Caco-2 (cell line): Measurements from ENCODE around the gene CD300C. TPM values are rescaled to one million over a fixed set of nuclear protein-coding genes. Genes with fewer than 3 reads are reported as not detected.

Source experiments
- BruUV-seq: library from RNA; stranded (reverse); fragments of 400-500 nt; replicated peaks from 2 replicates; lab custom pipeline; 2021; lab: Mats Ljungman, UMichigan
- CTCF ChIA-PET: fragments of 300-600 bp; sonication (Branson Sonifier 250); formaldehyde crosslinking; loops from one replicate; lab custom pipeline; 2022; ENCODE audit warnings: antibody characterized with exemption; lab: Charles Lee
- POLR2A ChIA-PET: fragments of 300-600 bp; sonication (Branson Sonifier 250); formaldehyde crosslinking; loops from one replicate; lab custom pipeline; 2022; ENCODE audit warnings: antibody characterized with exemption; lab: Charles Lee
- DNase-seq, 2 experiments: peaks; one replicate each; pipeline versions ENCODE4 v3.0.0 to v3.0.0-alpha.2; 2020 to 2022
- H3K27me3 ChIP-seq: replicated peaks from 2 replicates; pipeline ENCODE4 v1.6.0; 2011; ENCODE audit warnings: low read length; ENCODE audit not compliant: control insufficient read depth, insufficient read depth
- H3K36me3 ChIP-seq: 2 replicates; pipeline ENCODE4 v1.5.1; 2011; ENCODE audit warnings: low read length; ENCODE audit not compliant: control insufficient read depth, insufficient read depth
- H3K4me1 ChIP-seq: fragments of 250-450 bp; sonication (Bioruptor Pico); 2 replicates; pipeline ENCODE4 v1.5.1; 2020; ENCODE audit warnings: mild to moderate bottlenecking
- H3K4me3 ChIP-seq: 2 replicates; pipeline ENCODE4 v1.5.1; 2011; ENCODE audit warnings: low read depth, mild to moderate bottlenecking, control low read depth, low read length
- H3K9me3 ChIP-seq: fragments of 250-450 bp; sonication (Bioruptor Pico); 2 replicates; pipeline ENCODE4 v1.5.1; 2020; ENCODE audit warnings: mild to moderate bottlenecking, moderate library complexity
- H3K27ac Mint-ChIP-seq: one replicate; pipeline ENCODE4 v1.8.0; 2022; ENCODE audit warnings: mixed read lengths; ENCODE audit not compliant: unreplicated experiment
- H3K27me3 Mint-ChIP-seq: one replicate; pipeline ENCODE4 v1.8.0; 2022; ENCODE audit warnings: mixed read lengths; ENCODE audit not compliant: insufficient read depth, unreplicated experiment
- H3K36me3 Mint-ChIP-seq: one replicate; pipeline ENCODE4 v1.8.0; 2022; ENCODE audit warnings: mild to moderate bottlenecking, mixed read lengths; ENCODE audit not compliant: insufficient read depth, unreplicated experiment
- H3K4me1 Mint-ChIP-seq: one replicate; pipeline ENCODE4 v1.8.0; 2022; ENCODE audit warnings: low read depth, mixed read lengths; ENCODE audit not compliant: unreplicated experiment
- H3K4me3 Mint-ChIP-seq: one replicate; pipeline ENCODE4 v1.8.0; 2022; ENCODE audit warnings: mild to moderate bottlenecking, moderate library complexity, mixed read lengths; ENCODE audit not compliant: unreplicated experiment
- H3K9me3 Mint-ChIP-seq: one replicate; pipeline ENCODE4 v1.8.0; 2022; ENCODE audit warnings: mixed read lengths; ENCODE audit not compliant: unreplicated experiment
- intact Hi-C: fragments of 100-400 bp; cut with micrococcal nuclease; formaldehyde crosslinking; loops from one replicate; pipeline ENCODE4 v1.10.0; 2022; ENCODE audit not compliant: unreplicated experiment
- total RNA-seq: library from RNA; stranded (reverse); gene quantifications from 2 replicates; pipeline ENCODE4 v1.2.3, GENCODE V29; 2022
- TF ChIP-seq, protein P1 (sequence below), 2 experiments: fragments of 200-600 bp in 1 of 2; IDR thresholded peaks; 1 replicate in 1 of 2; 2 replicates in 1 of 2; pipeline versions ENCODE4 v1.5.1 to v1.8.0; 2011 to 2022; ENCODE audit warnings: antibody characterized with exemption in 1 of 2, control low read depth in 1 of 2, inconsistent platforms in 1 of 2, low read depth in 1 of 2, low read length in 1 of 2, mild to moderate bottlenecking in 1 of 2, moderate library complexity in 1 of 2; ENCODE audit not compliant: insufficient read depth in 1 of 2, severe bottlenecking in 1 of 2, unreplicated experiment in 1 of 2

The CD300C gene
- total RNA-seq, 1 experiment from 2014 or later = not detected

DNA sequence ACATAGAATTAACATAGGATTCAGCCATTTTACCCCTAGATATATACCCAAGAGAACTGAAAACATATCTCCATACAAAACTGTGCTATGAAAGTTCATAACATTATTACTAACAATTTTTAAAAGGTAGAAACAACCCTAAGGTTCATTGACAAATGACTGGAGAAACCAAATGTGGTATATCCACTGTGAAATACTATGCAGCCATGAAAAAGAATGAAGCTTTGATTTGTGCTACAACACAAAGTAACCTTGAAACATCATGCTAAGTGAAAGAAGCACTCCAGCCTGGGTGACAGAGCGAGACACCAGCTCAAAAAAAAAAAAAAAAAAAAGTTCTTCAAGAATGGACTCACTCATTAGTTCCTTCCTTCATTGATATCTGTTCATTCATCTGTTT lies 45.6 kb upstream of the CD300C start:
- POLR2A ChIA-PET = no interaction called here
- Mint-ChIP-seq H3K4me3 (no peak overlapping the region), H3K27ac (no peak overlapping the region), H3K36me3 (no peaks in the 10 kb centered on the region), H3K27me3 (peaks cover 20% of the 10 kb centered on the region), H3K4me1 (no peaks in the 10 kb centered on the region), H3K9me3 (no peaks in the 10 kb centered on the region)
- Histone ChIP-seq H3K36me3 (no peaks in the 10 kb centered on the region), H3K27me3 (no peaks in the 10 kb centered on the region), H3K9me3 (no peaks in the 10 kb centered on the region), H3K4me1 (no peaks in the 10 kb centered on the region), H3K4me3 (no peak overlapping the region)
- intact Hi-C loops = no loop called here
- CTCF ChIA-PET = interaction anchor here (0.6 kb wide), 1 partner anchor 60 kb away, joined by 3 read pairs; no protein-coding TSS in a partner anchor
- TF ChIP-seq, protein P1, sequence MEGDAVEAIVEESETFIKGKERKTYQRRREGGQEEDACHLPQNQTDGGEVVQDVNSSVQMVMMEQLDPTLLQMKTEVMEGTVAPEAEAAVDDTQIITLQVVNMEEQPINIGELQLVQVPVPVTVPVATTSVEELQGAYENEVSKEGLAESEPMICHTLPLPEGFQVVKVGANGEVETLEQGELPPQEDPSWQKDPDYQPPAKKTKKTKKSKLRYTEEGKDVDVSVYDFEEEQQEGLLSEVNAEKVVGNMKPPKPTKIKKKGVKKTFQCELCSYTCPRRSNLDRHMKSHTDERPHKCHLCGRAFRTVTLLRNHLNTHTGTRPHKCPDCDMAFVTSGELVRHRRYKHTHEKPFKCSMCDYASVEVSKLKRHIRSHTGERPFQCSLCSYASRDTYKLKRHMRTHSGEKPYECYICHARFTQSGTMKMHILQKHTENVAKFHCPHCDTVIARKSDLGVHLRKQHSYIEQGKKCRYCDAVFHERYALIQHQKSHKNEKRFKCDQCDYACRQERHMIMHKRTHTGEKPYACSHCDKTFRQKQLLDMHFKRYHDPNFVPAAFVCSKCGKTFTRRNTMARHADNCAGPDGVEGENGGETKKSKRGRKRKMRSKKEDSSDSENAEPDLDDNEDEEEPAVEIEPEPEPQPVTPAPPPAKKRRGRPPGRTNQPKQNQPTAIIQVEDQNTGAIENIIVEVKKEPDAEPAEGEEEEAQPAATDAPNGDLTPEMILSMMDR (IDR thresholded peaks at IDR 0.05; ENCODE audit: insufficient read depth in 1 of 2, low read depth in 1 of 2, low read length in 1 of 2, severe bottlenecking in 1 of 2, unreplicated experiment in 1 of 2) = no peak
- BruUV-seq = no TSS peak
- DNase-seq = no peak

DNA sequence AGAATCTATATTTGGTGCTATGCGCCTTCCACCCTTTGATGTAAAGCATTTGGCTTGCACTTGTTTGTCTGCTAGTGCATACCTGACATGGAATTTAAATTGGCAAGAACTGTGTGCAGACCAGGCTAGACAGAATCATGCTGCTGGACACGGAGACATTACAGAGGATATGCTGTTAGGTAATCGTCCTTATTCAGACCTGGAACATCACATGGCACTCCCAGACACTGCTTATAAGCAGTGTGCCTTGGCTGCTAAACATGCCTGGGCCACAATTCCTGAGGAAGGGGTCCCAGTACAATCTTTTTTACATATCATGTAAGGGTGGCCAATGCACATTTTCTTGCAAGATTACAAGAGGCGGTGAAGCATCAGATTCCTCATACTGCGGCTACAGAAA lies 39.8 kb upstream of the CD300C start:
- Mint-ChIP-seq H3K36me3 (no peaks in the 10 kb centered on the region), H3K9me3 (peaks cover 9% of the 10 kb centered on the region), H3K27me3 (peaks cover 8% of the 10 kb centered on the region), H3K4me3 (no peak overlapping the region), H3K27ac (no peak overlapping the region), H3K4me1 (no peaks in the 10 kb centered on the region)
- ChIA-PET POLR2A (no interaction called here), CTCF (no interaction called here)
- Histone ChIP-seq H3K36me3 (no peaks in the 10 kb centered on the region), H3K4me1 (no peaks in the 10 kb centered on the region), H3K9me3 (0 out of 2 replicates have a peak, but pooled peaks cover 3% of the 10 kb centered on the region), H3K4me3 (no peak overlapping the region), H3K27me3 (no peaks in the 10 kb centered on the region)
- TF ChIP-seq, protein P1 (IDR thresholded peaks at IDR 0.05; ENCODE audit: insufficient read depth in 1 of 2, low read depth in 1 of 2, low read length in 1 of 2, severe bottlenecking in 1 of 2, unreplicated experiment in 1 of 2) = no peak
- no peak for DNase-seq
- intact Hi-C loops = no loop called here
- BruUV-seq = no TSS peak

DNA sequence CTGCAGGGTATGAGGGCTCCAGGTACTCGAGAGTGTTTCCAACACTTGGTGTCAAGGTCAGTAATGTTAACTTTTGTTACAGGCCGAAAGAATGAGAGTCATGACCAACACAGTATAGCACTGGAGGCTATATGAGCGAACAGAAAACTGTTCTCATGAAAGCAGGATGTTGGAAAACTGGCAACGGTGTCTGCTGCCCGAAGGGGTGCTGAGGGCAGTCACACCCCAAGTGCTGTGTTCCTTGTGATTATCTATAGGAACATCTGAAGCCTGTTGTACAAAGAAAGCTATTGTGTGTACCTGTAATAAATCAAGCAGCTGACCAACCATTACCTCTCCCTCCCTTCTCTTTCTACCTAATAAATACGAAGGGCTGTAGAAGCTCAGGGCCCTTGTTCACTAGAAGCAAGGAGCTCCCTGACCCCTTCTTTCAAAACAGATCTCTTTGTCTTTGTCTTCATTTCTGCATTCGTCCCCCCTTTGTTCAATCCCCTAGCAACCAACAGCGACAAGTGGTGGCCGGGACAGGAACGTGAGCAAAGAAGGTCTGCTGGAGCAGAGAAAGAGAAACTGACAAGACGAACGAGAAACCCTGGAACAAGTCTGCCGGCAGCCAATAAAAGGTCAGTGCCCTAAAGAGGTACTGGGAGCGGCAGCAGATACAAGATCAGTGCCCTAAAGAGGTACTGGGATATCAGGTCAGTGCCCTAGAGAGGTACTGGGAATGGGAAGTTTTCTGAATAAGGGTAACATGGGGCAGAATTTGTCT lies 38.6 kb upstream of the CD300C start:
- Mint-ChIP-seq H3K27ac (no peak overlapping the region), H3K9me3 (peaks cover 9% of the 10 kb centered on the region), H3K4me3 (no peak overlapping the region), H3K4me1 (no peaks in the 10 kb centered on the region), H3K36me3 (no peaks in the 10 kb centered on the region), H3K27me3 (peaks cover 8% of the 10 kb centered on the region)
- ChIA-PET POLR2A (interaction anchor here (0.6 kb wide), 1 partner anchor 117 kb away, joined by 8 read pairs; no protein-coding TSS in a partner anchor), CTCF (no interaction called here)
- intact Hi-C loops = no loop called here
- TF ChIP-seq, protein P1 (IDR thresholded peaks at IDR 0.05; ENCODE audit: insufficient read depth in 1 of 2, low read depth in 1 of 2, low read length in 1 of 2, severe bottlenecking in 1 of 2, unreplicated experiment in 1 of 2) = no peak
- Histone ChIP-seq H3K9me3 (0 out of 2 replicates have a peak, but pooled peaks cover 3% of the 10 kb centered on the region), H3K36me3 (no peaks in the 10 kb centered on the region), H3K27me3 (no peaks in the 10 kb centered on the region), H3K4me3 (no peak overlapping the region), H3K4me1 (no peaks in the 10 kb centered on the region)
- no peak for DNase-seq
- BruUV-seq = no TSS peak
